WTC11 (cell line): ENCODE measurements around the gene SFT2D3. TPM values are rescaled to one million over a fixed set of nuclear protein-coding genes. Genes with fewer than 3 reads are reported as not detected.

Experiments
- ATAC-seq: fragments of 200-7000 bp; cut with Tn5 transposase; 2 replicates; pipeline ENCODE4 v1.10.0; 2021; ENCODE audit warnings: mild to moderate bottlenecking, moderate library complexity
- CTCF ChIA-PET: fragments of 300-600 bp; sonication (Branson Sonifier 250); formaldehyde crosslinking; loops from one replicate; lab custom pipeline; 2021; ENCODE audit warnings: antibody characterized with exemption; lab: Charles Lee
- POLR2A ChIA-PET: fragments of 350-600 bp; sonication (Branson Sonifier 250); formaldehyde crosslinking; loops from one replicate; lab custom pipeline; 2021; ENCODE audit warnings: antibody characterized with exemption; lab: Charles Lee
- DNase-seq: peaks from one replicate; pipeline ENCODE4 v3.0.0; 2021; ENCODE audit warnings: low spot score
- H3K27ac Mint-ChIP-seq: 2 replicates; pipeline ENCODE4 v1.8.0; 2021; ENCODE audit warnings: mixed read lengths
- H3K27me3 Mint-ChIP-seq: 2 replicates; pipeline ENCODE4 v1.8.0; 2021; ENCODE audit warnings: low read depth, mild to moderate bottlenecking, moderate library complexity, mixed read lengths
- H3K36me3 Mint-ChIP-seq: 2 replicates; pipeline ENCODE4 v1.8.0; 2021; ENCODE audit warnings: mixed read lengths
- H3K4me1 Mint-ChIP-seq: 2 replicates; pipeline ENCODE4 v1.8.0; 2022; ENCODE audit warnings: mixed read lengths
- H3K4me3 Mint-ChIP-seq: 2 replicates; pipeline ENCODE4 v1.8.0; 2021; ENCODE audit warnings: mild to moderate bottlenecking, moderate library complexity, mixed read lengths
- H3K9me3 Mint-ChIP-seq: 2 replicates; pipeline ENCODE4 v1.8.0; 2021; ENCODE audit warnings: mixed read lengths
- CREB1 ChIP-seq: sonication (generic); formaldehyde crosslinking; IDR thresholded peaks from 2 replicates; pipeline ENCODE4 v1.8.0; 2023; ENCODE audit warnings: mild to moderate bottlenecking, missing genetic modification reagents
- CREM ChIP-seq: sonication (generic); formaldehyde crosslinking; IDR thresholded peaks from 2 replicates; pipeline ENCODE4 v1.8.1; 2022; ENCODE audit warnings: mild to moderate bottlenecking, missing genetic modification reagents, moderate library complexity
- MXD4 ChIP-seq: fragments of 250-450 bp; sonication (Bioruptor Pico); IDR thresholded peaks from 2 replicates; pipeline ENCODE4 v1.8.0; 2021; ENCODE audit warnings: mild to moderate bottlenecking, moderate library complexity, borderline replicate concordance
- MYBL2 ChIP-seq: sonication (generic); formaldehyde crosslinking; IDR thresholded peaks from 2 replicates; pipeline ENCODE4 v1.8.1; 2023; ENCODE audit warnings: mild to moderate bottlenecking, moderate library complexity, missing genetic modification reagents
- NFYB ChIP-seq: sonication (generic); formaldehyde crosslinking; conservative IDR thresholded peaks from 2 replicates; pipeline ENCODE4 v1.8.0; 2022; ENCODE audit warnings: low read depth, missing genetic modification reagents
- RELA ChIP-seq: sonication (generic); formaldehyde crosslinking; IDR thresholded peaks from 2 replicates; pipeline ENCODE4 v1.8.1; 2022; ENCODE audit warnings: missing genetic modification reagents, mild to moderate bottlenecking, borderline replicate concordance
- RORB ChIP-seq: fragments of 250-450 bp; sonication (Bioruptor Pico); IDR thresholded peaks from 2 replicates; pipeline ENCODE4 v1.9.0; 2021; ENCODE audit warnings: mild to moderate bottlenecking
- SOX15 ChIP-seq: fragments of 250-450 bp; sonication (Bioruptor Pico); IDR thresholded peaks from 2 replicates; pipeline ENCODE4 v1.9.0; 2021; ENCODE audit warnings: mild to moderate bottlenecking
- TP53 ChIP-seq: sonication (generic); formaldehyde crosslinking; IDR thresholded peaks from 2 replicates; pipeline ENCODE4 v1.8.1; 2023; ENCODE audit warnings: mild to moderate bottlenecking, missing genetic modification reagents
- ZNF671 ChIP-seq: fragments of 250-450 bp; sonication (Bioruptor Pico); IDR thresholded peaks from 2 replicates; pipeline ENCODE4 v1.8.0; 2021; ENCODE audit warnings: mild to moderate bottlenecking
- total RNA-seq: library from RNA; stranded (reverse); gene quantifications from 3 replicates; pipeline ENCODE4 v1.2.3, GENCODE V29; 2021
- TF ChIP-seq, protein P1 (sequence below): sonication (generic); formaldehyde crosslinking; IDR thresholded peaks from 2 replicates; pipeline ENCODE4 v1.8.0; 2022; ENCODE audit warnings: missing genetic modification reagents
- TF ChIP-seq, protein P2 (sequence below): sonication (generic); formaldehyde crosslinking; IDR thresholded peaks from 2 replicates; pipeline ENCODE4 v1.8.1; 2023; ENCODE audit warnings: mild to moderate bottlenecking, missing genetic modification reagents, borderline replicate concordance
- TF ChIP-seq, protein P3 (sequence below): sonication (generic); formaldehyde crosslinking; IDR thresholded peaks from 2 replicates; pipeline ENCODE4 v1.8.0; 2022; ENCODE audit warnings: mild to moderate bottlenecking, missing genetic modification reagents
- TF ChIP-seq, protein P4 (sequence below): fragments of 200-600 bp; IDR thresholded peaks from 2 replicates; pipeline ENCODE4 v1.8.0; 2022; ENCODE audit warnings: antibody characterized with exemption
- TF ChIP-seq, protein P5 (sequence below): sonication (generic); formaldehyde crosslinking; IDR thresholded peaks from 2 replicates; pipeline ENCODE4 v1.8.1; 2023; ENCODE audit warnings: mild to moderate bottlenecking, missing genetic modification reagents

The SFT2D3 gene
- total RNA-seq, 1 experiment from 2014 or later, result 10.5 TPM

DNA sequence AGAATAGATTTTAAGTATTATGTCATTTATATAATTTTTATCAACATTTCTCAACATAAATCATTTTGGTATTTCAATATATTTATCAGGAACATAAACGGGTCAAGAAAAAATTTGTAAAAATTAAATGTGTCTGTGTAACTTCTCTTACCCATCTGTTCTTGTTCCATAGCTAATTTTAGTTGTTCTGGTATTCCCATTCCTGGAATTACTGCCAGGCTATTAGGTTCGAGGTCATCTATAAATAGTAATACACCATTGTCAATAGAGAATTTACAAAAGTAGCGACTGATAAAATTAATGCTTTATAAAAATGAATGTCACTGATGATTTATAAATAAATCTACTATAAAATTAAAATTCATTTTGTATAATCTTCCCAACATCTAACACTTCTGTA lies 21.5 kb downstream of the SFT2D3 start:
- H3K9me3 Mint-ChIP-seq, result no peaks in the 10 kb centered on the region
- H3K36me3 Mint-ChIP-seq, result peaks cover 62% of the 10 kb centered on the region
- H3K4me1 Mint-ChIP-seq, result no peaks in the 10 kb centered on the region
- CTCF ChIA-PET, result no interaction called here
- H3K27ac Mint-ChIP-seq, result no peak overlapping the region
- H3K27me3 Mint-ChIP-seq, result no peaks in the 10 kb centered on the region
- ATAC-seq (no peak), DNase-seq (no peak)
- POLR2A ChIA-PET, result no interaction called here
- no peak overlapping the region for H3K4me3 Mint-ChIP-seq
- TF ChIP-seq RELA (CRISPR knock-in tag) (no peak), RORB (no peak), TP53 (no peak), NFYB (CRISPR knock-in tag) (no peak), ZNF671 (no peak), MYBL2 (CRISPR knock-in tag) (no peak), MXD4 (CRISPR knock-in tag) (no peak), SOX15 (no peak), CREB1 (no peak), CREM (CRISPR knock-in tag) (no peak)
- TF ChIP-seq, protein P1, sequence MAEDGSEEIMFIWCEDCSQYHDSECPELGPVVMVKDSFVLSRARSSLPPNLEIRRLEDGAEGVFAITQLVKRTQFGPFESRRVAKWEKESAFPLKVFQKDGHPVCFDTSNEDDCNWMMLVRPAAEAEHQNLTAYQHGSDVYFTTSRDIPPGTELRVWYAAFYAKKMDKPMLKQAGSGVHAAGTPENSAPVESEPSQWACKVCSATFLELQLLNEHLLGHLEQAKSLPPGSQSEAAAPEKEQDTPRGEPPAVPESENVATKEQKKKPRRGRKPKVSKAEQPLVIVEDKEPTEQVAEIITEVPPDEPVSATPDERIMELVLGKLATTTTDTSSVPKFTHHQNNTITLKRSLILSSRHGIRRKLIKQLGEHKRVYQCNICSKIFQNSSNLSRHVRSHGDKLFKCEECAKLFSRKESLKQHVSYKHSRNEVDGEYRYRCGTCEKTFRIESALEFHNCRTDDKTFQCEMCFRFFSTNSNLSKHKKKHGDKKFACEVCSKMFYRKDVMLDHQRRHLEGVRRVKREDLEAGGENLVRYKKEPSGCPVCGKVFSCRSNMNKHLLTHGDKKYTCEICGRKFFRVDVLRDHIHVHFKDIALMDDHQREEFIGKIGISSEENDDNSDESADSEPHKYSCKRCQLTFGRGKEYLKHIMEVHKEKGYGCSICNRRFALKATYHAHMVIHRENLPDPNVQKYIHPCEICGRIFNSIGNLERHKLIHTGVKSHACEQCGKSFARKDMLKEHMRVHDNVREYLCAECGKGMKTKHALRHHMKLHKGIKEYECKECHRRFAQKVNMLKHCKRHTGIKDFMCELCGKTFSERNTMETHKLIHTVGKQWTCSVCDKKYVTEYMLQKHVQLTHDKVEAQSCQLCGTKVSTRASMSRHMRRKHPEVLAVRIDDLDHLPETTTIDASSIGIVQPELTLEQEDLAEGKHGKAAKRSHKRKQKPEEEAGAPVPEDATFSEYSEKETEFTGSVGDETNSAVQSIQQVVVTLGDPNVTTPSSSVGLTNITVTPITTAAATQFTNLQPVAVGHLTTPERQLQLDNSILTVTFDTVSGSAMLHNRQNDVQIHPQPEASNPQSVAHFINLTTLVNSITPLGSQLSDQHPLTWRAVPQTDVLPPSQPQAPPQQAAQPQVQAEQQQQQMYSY, result no peak
- TF ChIP-seq, protein P2, sequence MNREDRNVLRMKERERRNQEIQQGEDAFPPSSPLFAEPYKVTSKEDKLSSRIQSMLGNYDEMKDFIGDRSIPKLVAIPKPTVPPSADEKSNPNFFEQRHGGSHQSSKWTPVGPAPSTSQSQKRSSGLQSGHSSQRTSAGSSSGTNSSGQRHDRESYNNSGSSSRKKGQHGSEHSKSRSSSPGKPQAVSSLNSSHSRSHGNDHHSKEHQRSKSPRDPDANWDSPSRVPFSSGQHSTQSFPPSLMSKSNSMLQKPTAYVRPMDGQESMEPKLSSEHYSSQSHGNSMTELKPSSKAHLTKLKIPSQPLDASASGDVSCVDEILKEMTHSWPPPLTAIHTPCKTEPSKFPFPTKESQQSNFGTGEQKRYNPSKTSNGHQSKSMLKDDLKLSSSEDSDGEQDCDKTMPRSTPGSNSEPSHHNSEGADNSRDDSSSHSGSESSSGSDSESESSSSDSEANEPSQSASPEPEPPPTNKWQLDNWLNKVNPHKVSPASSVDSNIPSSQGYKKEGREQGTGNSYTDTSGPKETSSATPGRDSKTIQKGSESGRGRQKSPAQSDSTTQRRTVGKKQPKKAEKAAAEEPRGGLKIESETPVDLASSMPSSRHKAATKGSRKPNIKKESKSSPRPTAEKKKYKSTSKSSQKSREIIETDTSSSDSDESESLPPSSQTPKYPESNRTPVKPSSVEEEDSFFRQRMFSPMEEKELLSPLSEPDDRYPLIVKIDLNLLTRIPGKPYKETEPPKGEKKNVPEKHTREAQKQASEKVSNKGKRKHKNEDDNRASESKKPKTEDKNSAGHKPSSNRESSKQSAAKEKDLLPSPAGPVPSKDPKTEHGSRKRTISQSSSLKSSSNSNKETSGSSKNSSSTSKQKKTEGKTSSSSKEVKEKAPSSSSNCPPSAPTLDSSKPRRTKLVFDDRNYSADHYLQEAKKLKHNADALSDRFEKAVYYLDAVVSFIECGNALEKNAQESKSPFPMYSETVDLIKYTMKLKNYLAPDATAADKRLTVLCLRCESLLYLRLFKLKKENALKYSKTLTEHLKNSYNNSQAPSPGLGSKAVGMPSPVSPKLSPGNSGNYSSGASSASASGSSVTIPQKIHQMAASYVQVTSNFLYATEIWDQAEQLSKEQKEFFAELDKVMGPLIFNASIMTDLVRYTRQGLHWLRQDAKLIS (CRISPR knock-in tag), result no peak
- TF ChIP-seq, protein P3, sequence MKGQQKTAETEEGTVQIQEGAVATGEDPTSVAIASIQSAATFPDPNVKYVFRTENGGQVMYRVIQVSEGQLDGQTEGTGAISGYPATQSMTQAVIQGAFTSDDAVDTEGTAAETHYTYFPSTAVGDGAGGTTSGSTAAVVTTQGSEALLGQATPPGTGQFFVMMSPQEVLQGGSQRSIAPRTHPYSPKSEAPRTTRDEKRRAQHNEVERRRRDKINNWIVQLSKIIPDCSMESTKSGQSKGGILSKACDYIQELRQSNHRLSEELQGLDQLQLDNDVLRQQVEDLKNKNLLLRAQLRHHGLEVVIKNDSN, result no peak
- TF ChIP-seq, protein P4, sequence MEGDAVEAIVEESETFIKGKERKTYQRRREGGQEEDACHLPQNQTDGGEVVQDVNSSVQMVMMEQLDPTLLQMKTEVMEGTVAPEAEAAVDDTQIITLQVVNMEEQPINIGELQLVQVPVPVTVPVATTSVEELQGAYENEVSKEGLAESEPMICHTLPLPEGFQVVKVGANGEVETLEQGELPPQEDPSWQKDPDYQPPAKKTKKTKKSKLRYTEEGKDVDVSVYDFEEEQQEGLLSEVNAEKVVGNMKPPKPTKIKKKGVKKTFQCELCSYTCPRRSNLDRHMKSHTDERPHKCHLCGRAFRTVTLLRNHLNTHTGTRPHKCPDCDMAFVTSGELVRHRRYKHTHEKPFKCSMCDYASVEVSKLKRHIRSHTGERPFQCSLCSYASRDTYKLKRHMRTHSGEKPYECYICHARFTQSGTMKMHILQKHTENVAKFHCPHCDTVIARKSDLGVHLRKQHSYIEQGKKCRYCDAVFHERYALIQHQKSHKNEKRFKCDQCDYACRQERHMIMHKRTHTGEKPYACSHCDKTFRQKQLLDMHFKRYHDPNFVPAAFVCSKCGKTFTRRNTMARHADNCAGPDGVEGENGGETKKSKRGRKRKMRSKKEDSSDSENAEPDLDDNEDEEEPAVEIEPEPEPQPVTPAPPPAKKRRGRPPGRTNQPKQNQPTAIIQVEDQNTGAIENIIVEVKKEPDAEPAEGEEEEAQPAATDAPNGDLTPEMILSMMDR, result no peak
- TF ChIP-seq, protein P5, sequence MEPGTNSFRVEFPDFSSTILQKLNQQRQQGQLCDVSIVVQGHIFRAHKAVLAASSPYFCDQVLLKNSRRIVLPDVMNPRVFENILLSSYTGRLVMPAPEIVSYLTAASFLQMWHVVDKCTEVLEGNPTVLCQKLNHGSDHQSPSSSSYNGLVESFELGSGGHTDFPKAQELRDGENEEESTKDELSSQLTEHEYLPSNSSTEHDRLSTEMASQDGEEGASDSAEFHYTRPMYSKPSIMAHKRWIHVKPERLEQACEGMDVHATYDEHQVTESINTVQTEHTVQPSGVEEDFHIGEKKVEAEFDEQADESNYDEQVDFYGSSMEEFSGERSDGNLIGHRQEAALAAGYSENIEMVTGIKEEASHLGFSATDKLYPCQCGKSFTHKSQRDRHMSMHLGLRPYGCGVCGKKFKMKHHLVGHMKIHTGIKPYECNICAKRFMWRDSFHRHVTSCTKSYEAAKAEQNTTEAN (CRISPR knock-in tag), result no peak
